RWPE2 (cell line): ENCODE data around the gene AKR1C2.
"Not testable (repeated sequence)": the region's sequence is repeated elsewhere in the genome, so short reads cannot be mapped to it uniquely, and the experiment has no call there.

Experiments
- ATAC-seq: fragments of 200-7000 bp; cut with Tn5 transposase; 3 replicates; pipeline ENCODE4 v1.9.1; 2021; ENCODE audit warnings: low read depth
- DNase-seq: peaks from one replicate; pipeline ENCODE4 v3.0.0-alpha.2; 2020; ENCODE audit warnings: low spot score
- H3K27ac ChIP-seq: fragments of 450-650 bp; 2 replicates; pipeline ENCODE4 v1.5.1; 2017; ENCODE audit warnings: mild to moderate bottlenecking; ENCODE audit not compliant: poor library complexity, severe bottlenecking
- H3K27me3 ChIP-seq: fragments of 250-450 bp; sonication (Bioruptor Pico); 2 replicates; pipeline ENCODE4 v1.5.1; 2021; ENCODE audit warnings: mild to moderate bottlenecking, moderate library complexity; ENCODE audit not compliant: insufficient read depth, poor library complexity, severe bottlenecking
- H3K36me3 ChIP-seq: fragments of 250-450 bp; sonication (Bioruptor Pico); 2 replicates; pipeline ENCODE4 v1.5.1; 2020; ENCODE audit warnings: low read depth, mild to moderate bottlenecking, moderate library complexity
- H3K4me1 ChIP-seq: fragments of 250-450 bp; sonication (Bioruptor Pico); 2 replicates; pipeline ENCODE4 v1.5.1; 2021; ENCODE audit warnings: mild to moderate bottlenecking, moderate library complexity; ENCODE audit not compliant: insufficient read depth, poor library complexity, severe bottlenecking
- H3K4me3 ChIP-seq: fragments of 250-450 bp; sonication (Bioruptor Pico); 2 replicates; pipeline ENCODE4 v1.5.1; 2021; ENCODE audit warnings: mild to moderate bottlenecking, moderate library complexity; ENCODE audit not compliant: severe bottlenecking
- H3K9me3 ChIP-seq: fragments of 250-450 bp; sonication (Bioruptor Pico); 2 replicates; pipeline ENCODE4 v1.5.1; 2021; ENCODE audit warnings: mild to moderate bottlenecking, moderate library complexity; ENCODE audit not compliant: severe bottlenecking
- CTCF ChIP-seq: fragments of 450-650 bp; IDR thresholded peaks from one replicate; pipeline ENCODE4 v1.5.1; 2017; ENCODE audit warnings: mild to moderate bottlenecking, moderate library complexity; ENCODE audit not compliant: poor library complexity, severe bottlenecking

Gene AKR1C2

GRCh38 chr10:4998671-4999070, 5.0 kb downstream of the AKR1C2 start:
- ATAC-seq = no peak
- DNase-seq = no peak
- no peak overlapping the region for H3K27ac ChIP-seq
- no peaks in the 10 kb centered on the region for H3K27me3 ChIP-seq
- H3K4me3 ChIP-seq = no peak overlapping the region
- H3K9me3 ChIP-seq = no peaks in the 10 kb centered on the region
- no peaks in the 10 kb centered on the region for H3K36me3 ChIP-seq
- no peaks in the 10 kb centered on the region for H3K4me1 ChIP-seq
- TF ChIP-seq CTCF = no peak

- H3K36me3 ChIP-seq, H3K4me1 ChIP-seq, H3K9me3 ChIP-seq, DNase-seq, H3K27me3 ChIP-seq, H3K4me3 ChIP-seq, H3K27ac ChIP-seq, ATAC-seq: not testable (repeated sequence)
Observed at GRCh38 chr10:4994260-4994659, 9.4 kb downstream of the AKR1C2 start.

- not testable (repeated sequence) for DNase-seq, H3K4me3 ChIP-seq
Observed at GRCh38 chr10:4992564-4992963, 11.1 kb downstream of the AKR1C2 start.

GRCh38 chr10:4991463-4991862, 12.2 kb downstream of the AKR1C2 start:
- not testable (repeated sequence) for H3K4me3 ChIP-seq, H3K4me1 ChIP-seq, ATAC-seq, H3K36me3 ChIP-seq, H3K27me3 ChIP-seq, DNase-seq, H3K9me3 ChIP-seq, H3K27ac ChIP-seq

More at GRCh38 chr10:4992564-4992963, 11.1 kb downstream of the AKR1C2 start:
- not testable (repeated sequence) for ATAC-seq, H3K27ac ChIP-seq, H3K4me1 ChIP-seq, H3K27me3 ChIP-seq, H3K9me3 ChIP-seq, H3K36me3 ChIP-seq

GRCh38 chr10:4990217-4990616, 13.4 kb downstream of the AKR1C2 start:
- H3K27me3 ChIP-seq = no peaks in the 10 kb centered on the region
- no peak overlapping the region for H3K27ac ChIP-seq
- no peak overlapping the region for H3K4me3 ChIP-seq
- DNase-seq (no peak), ATAC-seq (no peak)
- H3K9me3 ChIP-seq = no peaks in the 10 kb centered on the region
- H3K4me1 ChIP-seq = no peaks in the 10 kb centered on the region
- TF ChIP-seq CTCF = no peak
- no peaks in the 10 kb centered on the region for H3K36me3 ChIP-seq

- H3K27me3 ChIP-seq, H3K4me3 ChIP-seq: not testable (repeated sequence)
Observed at GRCh38 chr10:4988000-4988641, 15.5 kb downstream of the AKR1C2 start.

GRCh38 chr10:4984971-4985594, 18.6 kb downstream of the AKR1C2 start:
- no peak for TF ChIP-seq CTCF
- ATAC-seq = no peak
- Histone ChIP-seq H3K4me1 (no peaks in the 10 kb centered on the region), H3K9me3 (no peaks in the 10 kb centered on the region), H3K36me3 (no peaks in the 10 kb centered on the region), H3K4me3 (no peak overlapping the region), H3K27ac (no peak overlapping the region), H3K27me3 (no peaks in the 10 kb centered on the region)
- no peak for DNase-seq

More at GRCh38 chr10:4988000-4988641, 15.5 kb downstream of the AKR1C2 start:
- not testable (repeated sequence) for ATAC-seq, H3K4me1 ChIP-seq, H3K9me3 ChIP-seq, DNase-seq, H3K36me3 ChIP-seq, H3K27ac ChIP-seq
